Brain microvascular endothelial cell (primary cell): ENCODE measurements around the gene TXNRD2.

ENCODE experiments used
- DNase-seq: peaks from one replicate; pipeline ENCODE4 v3.0.0-alpha.2; 2020
- H3K27ac ChIP-seq: fragments of 250-450 bp; sonication (Bioruptor Pico); 2 replicates; pipeline ENCODE4 v1.5.1; 2020; ENCODE audit warnings: mild to moderate bottlenecking, moderate library complexity
- H3K27me3 ChIP-seq: fragments of 250-450 bp; sonication (Bioruptor Pico); replicated peaks from 2 replicates; pipeline ENCODE4 v1.5.1; 2020; ENCODE audit warnings: mild to moderate bottlenecking
- H3K36me3 ChIP-seq: fragments of 250-450 bp; sonication (Bioruptor Pico); replicated peaks from 2 replicates; pipeline ENCODE4 v1.5.1; 2020; ENCODE audit warnings: mild to moderate bottlenecking
- H3K4me3 ChIP-seq: 2 replicates; pipeline ENCODE4 v1.5.1; 2011; ENCODE audit warnings: low read depth, mild to moderate bottlenecking, control low read depth, low read length, moderate library complexity
- in situ Hi-C: cut with HindIII; loops from 2 replicates; pipeline ENCODE4 v1.10.0; 2017; ENCODE audit warnings: low sequenced_read_pairs, low pct_ligation_motif_present
- TF ChIP-seq, protein P1 (sequence below): IDR thresholded peaks from 2 replicates; pipeline ENCODE4 v1.5.1; 2011; ENCODE audit warnings: low read depth, mild to moderate bottlenecking, moderate library complexity, low read length, control low read depth, inconsistent platforms; ENCODE audit errors: missing control alignments

Gene TXNRD2

DNA sequence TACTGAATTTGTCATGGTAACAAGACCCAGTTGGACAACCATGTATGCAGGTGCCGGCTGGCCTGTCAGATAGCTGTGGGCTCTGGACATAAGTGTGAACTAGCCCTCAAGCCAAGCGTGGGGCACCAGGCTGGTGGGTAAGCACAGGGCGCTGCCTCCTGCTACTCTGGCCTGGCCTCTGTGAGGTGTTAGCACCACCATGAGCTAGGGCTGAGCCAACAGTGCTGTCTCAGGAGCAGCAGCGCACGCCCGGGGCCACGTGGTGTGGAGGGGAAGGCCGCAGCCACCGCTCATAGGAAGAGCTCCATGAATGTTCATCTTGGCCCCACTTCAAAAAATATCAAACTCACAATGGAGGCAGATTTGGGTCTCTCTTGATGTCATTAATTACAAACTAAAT, 51.7 kb downstream of the TXNRD2 start:
- Histone ChIP-seq H3K4me3 (no peak overlapping the region), H3K36me3 (peaks cover 3% of the 10 kb centered on the region), H3K27ac (no peak overlapping the region), H3K27me3 (no peaks in the 10 kb centered on the region)
- TF ChIP-seq, protein P1, sequence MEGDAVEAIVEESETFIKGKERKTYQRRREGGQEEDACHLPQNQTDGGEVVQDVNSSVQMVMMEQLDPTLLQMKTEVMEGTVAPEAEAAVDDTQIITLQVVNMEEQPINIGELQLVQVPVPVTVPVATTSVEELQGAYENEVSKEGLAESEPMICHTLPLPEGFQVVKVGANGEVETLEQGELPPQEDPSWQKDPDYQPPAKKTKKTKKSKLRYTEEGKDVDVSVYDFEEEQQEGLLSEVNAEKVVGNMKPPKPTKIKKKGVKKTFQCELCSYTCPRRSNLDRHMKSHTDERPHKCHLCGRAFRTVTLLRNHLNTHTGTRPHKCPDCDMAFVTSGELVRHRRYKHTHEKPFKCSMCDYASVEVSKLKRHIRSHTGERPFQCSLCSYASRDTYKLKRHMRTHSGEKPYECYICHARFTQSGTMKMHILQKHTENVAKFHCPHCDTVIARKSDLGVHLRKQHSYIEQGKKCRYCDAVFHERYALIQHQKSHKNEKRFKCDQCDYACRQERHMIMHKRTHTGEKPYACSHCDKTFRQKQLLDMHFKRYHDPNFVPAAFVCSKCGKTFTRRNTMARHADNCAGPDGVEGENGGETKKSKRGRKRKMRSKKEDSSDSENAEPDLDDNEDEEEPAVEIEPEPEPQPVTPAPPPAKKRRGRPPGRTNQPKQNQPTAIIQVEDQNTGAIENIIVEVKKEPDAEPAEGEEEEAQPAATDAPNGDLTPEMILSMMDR, result no peak
- in situ Hi-C loops, result no loop called here
- DNase-seq, result no peak

DNA sequence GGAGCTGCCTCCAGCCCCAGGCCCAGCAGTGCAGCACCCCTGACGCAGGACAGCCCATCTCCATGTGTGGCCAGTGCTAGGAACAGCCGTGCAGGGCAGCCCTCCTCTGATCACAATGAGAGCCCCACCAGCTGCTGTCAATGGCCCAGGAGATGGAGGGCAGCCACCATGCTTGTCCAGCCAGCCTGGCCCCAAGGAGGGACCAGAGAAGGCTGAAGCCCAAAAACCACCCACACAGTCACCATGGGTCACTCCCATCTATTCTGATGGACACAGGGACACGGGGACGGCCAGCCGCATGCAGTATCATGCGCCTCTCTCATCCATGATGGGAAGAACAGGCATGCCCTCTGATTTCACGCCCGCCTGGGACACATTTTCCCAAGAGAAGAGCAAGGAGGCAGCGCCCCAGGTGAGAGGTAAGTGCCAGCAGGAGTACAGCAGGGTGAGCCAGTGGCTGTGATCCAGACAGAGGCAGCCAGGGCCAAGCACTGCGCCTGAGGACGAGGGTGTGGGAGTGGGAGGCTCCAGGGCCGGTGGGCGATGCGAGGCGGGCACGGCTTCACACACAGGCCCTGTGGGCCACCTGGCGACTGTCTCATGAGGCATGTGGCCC, 53.4 kb downstream of the TXNRD2 start:
- TF ChIP-seq, protein P1, result no peak
- no peak overlapping the region for H3K27ac ChIP-seq
- H3K36me3 ChIP-seq, result no peaks in the 10 kb centered on the region

DNA sequence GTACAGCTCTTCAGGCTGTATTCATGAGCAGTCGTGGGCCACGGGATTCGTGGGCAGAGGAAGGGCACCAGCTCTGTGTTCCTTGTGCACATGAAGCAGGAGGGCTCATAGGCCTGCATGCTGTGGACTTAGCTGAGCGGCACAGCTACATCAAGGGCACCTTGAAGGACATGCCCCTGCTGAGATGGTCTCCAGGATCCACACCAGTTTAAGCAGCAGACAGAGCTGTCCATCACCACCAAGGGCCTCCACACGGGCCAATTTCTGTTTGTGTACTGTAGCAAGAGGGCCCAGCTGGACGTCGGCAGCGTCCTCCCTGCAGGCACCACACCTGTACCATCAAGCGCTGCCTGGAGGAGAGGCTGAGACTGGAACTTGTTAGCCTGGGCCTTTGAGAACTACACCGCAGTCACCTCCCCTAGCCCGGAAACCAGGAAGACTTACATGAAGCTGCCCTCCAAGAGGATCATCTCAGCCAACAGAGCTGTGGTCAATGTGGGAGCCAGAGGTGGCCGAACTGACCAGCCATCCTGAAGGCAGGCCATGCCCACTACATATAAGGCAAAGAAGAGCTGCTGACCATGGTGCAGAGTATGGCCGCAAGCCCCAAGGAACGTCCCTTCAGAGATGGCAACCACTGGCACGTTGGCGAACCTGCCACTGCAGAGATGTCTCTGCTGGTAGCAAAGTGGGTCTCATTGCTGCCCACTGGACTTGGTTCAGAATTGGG, 54.2 kb downstream of the TXNRD2 start:
- no peak for DNase-seq
- in situ Hi-C loops, result no loop called here

More for the DNA sequence above, 53.4 kb downstream of the TXNRD2 start:
- no peak for DNase-seq
- in situ Hi-C loops, result no loop called here
- H3K27me3 ChIP-seq, result no peaks in the 10 kb centered on the region
- no peak overlapping the region for H3K4me3 ChIP-seq

DNA sequence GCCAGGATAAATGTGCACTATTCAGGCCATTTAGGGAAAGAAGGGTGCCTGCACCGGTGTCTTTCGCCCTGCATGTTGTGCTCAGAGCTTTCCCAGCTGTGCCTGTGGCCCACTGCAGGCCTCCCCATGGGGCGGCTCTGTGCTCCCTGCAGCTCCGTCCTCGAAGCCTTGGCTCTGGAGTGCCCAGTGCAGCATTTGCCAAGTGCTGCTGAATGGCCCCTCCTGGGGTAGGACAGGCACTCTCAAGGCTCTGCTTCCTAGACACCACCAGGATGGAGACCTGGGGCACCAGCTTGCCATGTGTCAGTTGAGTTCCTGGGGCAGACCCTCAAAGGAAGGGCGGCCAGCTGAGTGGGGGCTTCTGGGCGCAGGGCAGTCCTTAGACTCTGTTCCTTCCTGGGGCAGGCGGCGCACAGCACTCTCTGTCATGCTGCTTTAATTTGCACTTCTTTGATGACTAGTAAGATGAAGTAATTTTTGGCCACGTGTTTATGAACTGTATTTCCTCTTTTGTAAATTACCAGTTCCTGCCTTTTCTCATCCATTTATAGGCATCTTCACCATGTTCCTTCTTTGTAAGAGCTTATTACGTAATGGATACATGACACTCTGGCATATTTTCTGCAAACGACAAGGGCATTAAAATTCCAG, 54.9 kb downstream of the TXNRD2 start:
- Histone ChIP-seq H3K27ac (no peak overlapping the region), H3K4me3 (no peak overlapping the region), H3K36me3 (no peaks in the 10 kb centered on the region), H3K27me3 (no peaks in the 10 kb centered on the region)
- no peak for DNase-seq
- TF ChIP-seq, protein P1, result no peak
- in situ Hi-C loops, result no loop called here

More for the DNA sequence above, 54.2 kb downstream of the TXNRD2 start:
- Histone ChIP-seq H3K36me3 (no peaks in the 10 kb centered on the region), H3K4me3 (no peak overlapping the region), H3K27me3 (no peaks in the 10 kb centered on the region), H3K27ac (no peak overlapping the region)
- TF ChIP-seq, protein P1, result no peak

DNA sequence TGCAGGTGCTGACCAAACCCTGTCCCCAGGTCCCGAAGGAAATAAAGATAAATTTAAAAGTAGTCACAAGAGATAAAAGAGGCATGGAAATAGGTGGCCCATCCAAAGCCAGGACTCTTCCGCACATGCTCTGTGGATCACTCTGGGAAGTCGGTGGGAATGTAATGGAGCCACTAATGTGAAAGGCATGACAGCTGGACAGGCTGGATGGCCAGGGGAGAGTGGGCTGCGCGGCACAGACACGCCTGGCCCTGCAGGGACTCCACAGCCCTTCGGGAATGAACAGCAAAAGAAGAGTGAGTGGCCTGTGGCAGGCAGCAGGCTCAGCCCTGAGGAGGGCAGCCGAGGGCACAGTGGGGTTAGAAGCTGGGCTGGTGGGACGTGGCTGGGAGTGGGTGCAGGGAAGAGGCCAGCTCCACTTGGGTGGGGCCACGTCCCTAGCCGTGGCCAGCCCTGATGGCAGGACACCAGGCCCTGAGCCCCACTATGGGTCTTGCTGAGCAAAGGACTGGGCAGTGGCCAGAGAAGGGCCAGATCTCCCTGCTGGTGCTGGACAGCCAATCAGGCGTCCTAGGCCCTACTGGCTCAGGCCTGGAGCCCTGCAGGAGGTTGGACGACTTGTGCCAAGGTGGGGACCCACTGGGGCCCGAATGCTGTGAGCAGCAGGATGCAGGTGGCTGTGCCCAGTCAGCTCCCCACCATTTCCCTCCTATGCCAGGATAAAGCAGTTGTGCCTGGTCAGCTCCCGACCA, 55.6 kb downstream of the TXNRD2 start:
- TF ChIP-seq, protein P1, result no peak
- H3K36me3 ChIP-seq, result no peaks in the 10 kb centered on the region
- in situ Hi-C loops, result no loop called here
- no peak for DNase-seq
- H3K4me3 ChIP-seq, result no peak overlapping the region
- H3K27me3 ChIP-seq, result no peaks in the 10 kb centered on the region
- no peak overlapping the region for H3K27ac ChIP-seq
